SU-DHL-6 (cell line): Measurements from ENCODE around the gene PSEN2.
"Not testable (repeated sequence)": the region's sequence is repeated elsewhere in the genome, so short reads cannot be mapped to it uniquely, and the experiment has no call there.

Experiments
- H2AFZ ChIP-seq: fragments of 200-600 bp; sonication (generic); 2 replicates; pipeline ENCODE4 v1.6.1; 2014; ENCODE audit warnings: low read depth, mild to moderate bottlenecking, moderate library complexity, mixed read lengths, antibody characterized with exemption, low read length; ENCODE audit not compliant: severe bottlenecking
- H3F3A ChIP-seq: fragments of 200-600 bp; shearing (Covaris generic); 2 replicates; pipeline ENCODE4 v1.6.0; 2016; ENCODE audit warnings: antibody characterized with exemption, mild to moderate bottlenecking; ENCODE audit not compliant: insufficient read depth
- H3K27ac ChIP-seq: fragments of 200-600 bp; sonication (generic); 2 replicates; pipeline ENCODE4 v1.5.1; 2016; ENCODE audit warnings: low read depth, mild to moderate bottlenecking, low read length, moderate library complexity, mixed read lengths
- H3K27me3 ChIP-seq: fragments of 200-600 bp; sonication (generic), shearing (Covaris generic); 2 replicates; pipeline ENCODE4 v1.6.0; 2014; ENCODE audit warnings: mild to moderate bottlenecking, low read length
- H3K36me3 ChIP-seq: fragments of 200-600 bp; sonication (generic); 2 replicates; pipeline ENCODE4 v1.6.1; 2014; ENCODE audit warnings: mild to moderate bottlenecking, low read length, mixed read lengths
- H3K4me2 ChIP-seq: fragments of 300-600, 200-600 bp; shearing (Covaris generic), sonication (generic); 2 replicates; pipeline ENCODE4 v1.6.0; 2014; ENCODE audit warnings: low read length, low read depth, mild to moderate bottlenecking; ENCODE audit not compliant: poor library complexity, severe bottlenecking
- H3K4me3 ChIP-seq: fragments of 200-600 bp; sonication (generic); 2 replicates; pipeline ENCODE4 v1.5.1; 2014; ENCODE audit warnings: antibody characterized with exemption, low read length, mild to moderate bottlenecking, mixed read lengths; ENCODE audit not compliant: insufficient read depth, poor library complexity, severe bottlenecking
- H3K79me2 ChIP-seq: fragments of 200-600 bp; sonication (generic); 2 replicates; pipeline ENCODE4 v1.6.1; 2014; ENCODE audit warnings: mild to moderate bottlenecking, low read length, moderate library complexity; ENCODE audit not compliant: insufficient read depth
- H3K9ac ChIP-seq: fragments of 200-600 bp; sonication (generic); 2 replicates; pipeline ENCODE4 v1.7.0; 2014; ENCODE audit warnings: mild to moderate bottlenecking, low read length
- H3K9me2 ChIP-seq: fragments of 200-600 bp; sonication (generic); replicated peaks from 2 replicates; pipeline ENCODE4 v1.6.1; 2014; ENCODE audit warnings: low read length; ENCODE audit not compliant: insufficient read depth
- H3K9me3 ChIP-seq: fragments of 200-600 bp; sonication (generic); 2 replicates; pipeline ENCODE4 v1.6.1; 2014; ENCODE audit warnings: low read length, mixed read lengths; ENCODE audit not compliant: insufficient read depth
- H4K20me1 ChIP-seq: fragments of 200-600 bp; sonication (generic); 2 replicates; pipeline ENCODE4 v1.6.1; 2014; ENCODE audit warnings: low read depth, mild to moderate bottlenecking, antibody characterized with exemption, low read length, moderate library complexity, mixed read lengths
- EZH2phosphoT487 ChIP-seq: fragments of 200-600 bp; sonication (generic), shearing (Covaris generic); conservative IDR thresholded peaks from 2 replicates; pipeline ENCODE4 v1.6.1; 2018; ENCODE audit warnings: mild to moderate bottlenecking, antibody characterized with exemption, low read length, moderate library complexity, mixed read lengths
- TF ChIP-seq, protein P1 (sequence below): fragments of 200-600 bp; sonication (generic); IDR thresholded peaks from one replicate; pipeline ENCODE4 v1.5.1; 2017; ENCODE audit warnings: antibody characterized with exemption, mild to moderate bottlenecking, low read length, moderate library complexity; ENCODE audit not compliant: insufficient read depth, poor library complexity, severe bottlenecking

The PSEN2 gene

DNA sequence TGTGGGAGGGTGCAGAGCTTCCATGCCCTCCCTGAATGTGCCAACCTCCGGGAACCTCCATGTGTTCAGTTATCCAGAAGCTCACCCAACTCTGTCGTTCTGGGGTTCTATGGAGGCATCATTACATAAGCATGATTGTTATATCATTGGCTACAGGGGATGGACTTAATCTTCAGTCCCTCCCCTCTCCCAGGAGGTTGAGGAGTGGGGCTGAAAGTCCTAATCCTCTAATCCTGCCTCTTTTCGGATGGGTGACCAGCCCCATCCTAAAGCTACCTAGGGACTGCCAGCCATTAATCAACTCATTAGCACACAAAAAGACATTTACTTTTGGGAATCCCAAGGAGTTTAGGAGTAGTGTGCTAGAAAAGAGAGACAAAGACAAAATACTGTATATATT, 32.0 kb upstream of the PSEN2 start:
- TF ChIP-seq EZH2phosphoT487 = no peak
- TF ChIP-seq, protein P1, sequence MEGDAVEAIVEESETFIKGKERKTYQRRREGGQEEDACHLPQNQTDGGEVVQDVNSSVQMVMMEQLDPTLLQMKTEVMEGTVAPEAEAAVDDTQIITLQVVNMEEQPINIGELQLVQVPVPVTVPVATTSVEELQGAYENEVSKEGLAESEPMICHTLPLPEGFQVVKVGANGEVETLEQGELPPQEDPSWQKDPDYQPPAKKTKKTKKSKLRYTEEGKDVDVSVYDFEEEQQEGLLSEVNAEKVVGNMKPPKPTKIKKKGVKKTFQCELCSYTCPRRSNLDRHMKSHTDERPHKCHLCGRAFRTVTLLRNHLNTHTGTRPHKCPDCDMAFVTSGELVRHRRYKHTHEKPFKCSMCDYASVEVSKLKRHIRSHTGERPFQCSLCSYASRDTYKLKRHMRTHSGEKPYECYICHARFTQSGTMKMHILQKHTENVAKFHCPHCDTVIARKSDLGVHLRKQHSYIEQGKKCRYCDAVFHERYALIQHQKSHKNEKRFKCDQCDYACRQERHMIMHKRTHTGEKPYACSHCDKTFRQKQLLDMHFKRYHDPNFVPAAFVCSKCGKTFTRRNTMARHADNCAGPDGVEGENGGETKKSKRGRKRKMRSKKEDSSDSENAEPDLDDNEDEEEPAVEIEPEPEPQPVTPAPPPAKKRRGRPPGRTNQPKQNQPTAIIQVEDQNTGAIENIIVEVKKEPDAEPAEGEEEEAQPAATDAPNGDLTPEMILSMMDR = no peak
- H3K79me2 ChIP-seq = no peaks in the 10 kb centered on the region

DNA sequence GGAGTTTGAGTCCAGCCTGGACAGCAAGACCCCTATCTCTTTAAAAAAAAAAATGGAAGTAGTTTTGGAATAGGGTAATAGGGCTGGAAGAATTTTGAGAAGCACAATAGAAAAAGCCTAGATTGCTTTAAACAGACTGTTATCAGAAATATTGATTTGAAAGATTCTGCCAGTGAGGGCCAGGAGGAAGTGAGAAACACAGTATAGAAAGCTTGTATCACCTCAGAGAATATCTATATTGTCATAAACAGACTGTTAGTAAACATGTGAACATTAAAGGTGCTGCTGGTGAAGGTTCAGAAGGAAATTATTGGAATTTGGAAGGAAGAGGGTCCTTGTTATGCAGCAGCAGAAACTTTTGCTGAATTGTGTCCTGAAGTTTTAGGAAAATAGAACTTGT, 24.8 kb upstream of the PSEN2 start:
- H3K9me3 ChIP-seq = no peaks in the 10 kb centered on the region
- no peak overlapping the region for H3K4me2 ChIP-seq
- no peak overlapping the region for H2AFZ ChIP-seq
- no peak for TF ChIP-seq EZH2phosphoT487
- TF ChIP-seq, protein P1 = no peak
- H3F3A ChIP-seq = no peaks in the 10 kb centered on the region
- no peaks in the 10 kb centered on the region for H3K79me2 ChIP-seq
- H3K36me3 ChIP-seq = no peaks in the 10 kb centered on the region
- H3K27me3 ChIP-seq = no peaks in the 10 kb centered on the region
- no peaks in the 10 kb centered on the region for H3K9me2 ChIP-seq
- no peak overlapping the region for H3K27ac ChIP-seq
- H3K4me3 ChIP-seq = no peak overlapping the region
- no peak overlapping the region for H3K9ac ChIP-seq
- H4K20me1 ChIP-seq = no peaks in the 10 kb centered on the region

More for the DNA sequence above, 32.0 kb upstream of the PSEN2 start:
- Histone ChIP-seq H4K20me1 (no peaks in the 10 kb centered on the region), H2AFZ (no peak overlapping the region), H3K9ac (no peak overlapping the region), H3K4me3 (no peak overlapping the region), H3F3A (no peaks in the 10 kb centered on the region), H3K9me3 (no peaks in the 10 kb centered on the region), H3K9me2 (no peaks in the 10 kb centered on the region), H3K4me2 (no peak overlapping the region), H3K36me3 (no peaks in the 10 kb centered on the region), H3K27ac (no peak overlapping the region), H3K27me3 (no peaks in the 10 kb centered on the region)

DNA sequence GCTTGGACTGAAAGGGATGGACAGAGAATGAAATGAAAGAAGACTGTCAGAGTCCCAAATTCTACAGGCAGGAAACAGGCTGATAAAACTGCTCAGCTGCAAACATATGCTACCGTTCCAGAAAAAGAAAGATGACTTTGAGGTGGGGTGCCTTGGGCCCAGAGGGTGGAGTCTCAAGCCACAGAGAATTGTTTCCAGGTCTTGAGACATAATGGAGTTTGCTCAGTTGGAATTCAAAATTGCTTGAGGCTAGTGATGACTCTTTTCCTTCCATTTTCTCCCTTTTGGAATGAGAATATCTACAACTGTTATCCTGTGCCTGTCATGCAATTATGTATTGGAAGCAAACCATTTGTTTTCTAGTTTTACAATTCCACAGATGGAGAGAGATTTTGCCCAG, 23.6 kb upstream of the PSEN2 start:
- no peak overlapping the region for H2AFZ ChIP-seq
- TF ChIP-seq, protein P1 = no peak
- no peak for TF ChIP-seq EZH2phosphoT487
- no peaks in the 10 kb centered on the region for H3K36me3 ChIP-seq
- no peak overlapping the region for H3K9ac ChIP-seq
- no peaks in the 10 kb centered on the region for H4K20me1 ChIP-seq
- no peak overlapping the region for H3K27ac ChIP-seq
- no peaks in the 10 kb centered on the region for H3K9me3 ChIP-seq
- no peaks in the 10 kb centered on the region for H3K79me2 ChIP-seq
- H3K4me2 ChIP-seq = no peak overlapping the region
- H3K27me3 ChIP-seq = no peaks in the 10 kb centered on the region
- H3F3A ChIP-seq = no peaks in the 10 kb centered on the region
- no peaks in the 10 kb centered on the region for H3K9me2 ChIP-seq
- H3K4me3 ChIP-seq = no peak overlapping the region

DNA sequence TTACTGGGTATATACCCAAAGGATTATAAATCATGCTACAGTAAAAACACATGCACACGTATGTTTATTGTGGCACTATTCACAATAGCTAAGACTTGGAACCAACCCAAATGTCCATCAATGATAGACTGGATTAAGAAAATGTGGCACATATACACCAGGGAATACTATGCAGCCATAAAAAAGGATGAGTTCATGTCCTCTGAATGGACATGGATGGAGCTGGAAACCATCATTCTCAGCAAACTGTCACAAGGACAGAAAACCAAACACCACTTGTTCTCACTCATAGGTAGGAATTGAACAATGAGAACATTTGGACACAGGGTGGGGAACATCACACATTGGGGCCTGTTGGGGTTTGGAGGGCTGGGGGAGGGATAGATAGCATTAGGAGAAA, 15.9 kb upstream of the PSEN2 start:
- H3K9me3 ChIP-seq, H3K4me2 ChIP-seq, H3K36me3 ChIP-seq, H3K9me2 ChIP-seq, H3K27me3 ChIP-seq, H3K4me3 ChIP-seq, H2AFZ ChIP-seq, H3F3A ChIP-seq, H3K79me2 ChIP-seq, H3K27ac ChIP-seq, H4K20me1 ChIP-seq, H3K9ac ChIP-seq: not testable (repeated sequence)
